ENCODE results near the gene MEN1.
A peak's percentile ranks its signal among the peaks of the same experiment; 100 is the strongest.

MEN1 gene

GRCh38 chr11:64810271-64810890, at the start of gene MEN1:
Gene MEN1, minus strand, starts transcription at chr11:64810551. Its CDS starts 442 bp downstream, at chr11:64810109.
- intact Hi-C loops (cut with DNase I) = no loop called here
- DNase-seq = peak; percentile 94 to 99 (median 98)

GRCh38 chr11:64859542-64860414, 49.4 kb upstream of the MEN1 start:
- intact Hi-C loops (cut with DNase I) = no loop called here
- DNase-seq = no peak

DNA sequence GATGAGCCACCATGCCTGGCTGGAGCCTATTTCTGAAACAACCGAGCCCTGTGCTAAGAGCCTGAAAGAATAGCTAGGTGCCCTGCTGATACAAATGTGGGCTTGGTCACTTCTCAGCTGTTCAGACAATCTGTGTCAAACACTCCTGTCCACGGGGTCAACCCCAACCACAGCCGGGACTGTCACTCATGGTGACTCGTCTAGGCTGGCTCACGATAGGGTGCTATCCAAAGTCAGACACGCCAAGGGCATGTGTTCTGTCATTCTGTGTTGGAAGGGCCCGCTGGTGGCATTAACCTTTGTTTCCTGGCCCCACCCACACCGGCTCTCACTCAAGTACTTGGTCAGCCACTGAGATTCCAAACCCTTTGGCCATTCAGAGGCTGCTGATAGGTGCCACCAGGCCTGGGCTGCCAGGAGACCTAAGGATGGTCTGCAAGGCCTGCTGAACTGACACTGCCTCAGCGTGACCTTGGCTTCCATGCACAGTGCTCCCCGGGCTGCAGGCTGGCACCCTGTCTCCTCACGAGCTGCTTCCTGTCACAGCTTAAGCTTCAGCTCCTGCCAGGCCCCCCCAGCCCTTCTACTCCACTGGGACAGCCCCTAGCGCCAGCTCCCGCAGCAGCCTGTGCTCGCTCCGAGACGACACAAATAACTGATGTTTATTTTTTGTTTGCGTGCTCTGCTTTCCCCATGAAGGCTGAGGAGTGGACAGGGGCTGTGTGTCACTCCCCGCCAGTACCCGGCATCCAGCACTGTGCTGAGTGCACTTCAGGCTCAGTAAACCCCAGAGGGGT, 48.3 kb upstream of the MEN1 start:
- intact Hi-C loops (cut with DNase I) = no loop called here
- no peak for DNase-seq

DNA sequence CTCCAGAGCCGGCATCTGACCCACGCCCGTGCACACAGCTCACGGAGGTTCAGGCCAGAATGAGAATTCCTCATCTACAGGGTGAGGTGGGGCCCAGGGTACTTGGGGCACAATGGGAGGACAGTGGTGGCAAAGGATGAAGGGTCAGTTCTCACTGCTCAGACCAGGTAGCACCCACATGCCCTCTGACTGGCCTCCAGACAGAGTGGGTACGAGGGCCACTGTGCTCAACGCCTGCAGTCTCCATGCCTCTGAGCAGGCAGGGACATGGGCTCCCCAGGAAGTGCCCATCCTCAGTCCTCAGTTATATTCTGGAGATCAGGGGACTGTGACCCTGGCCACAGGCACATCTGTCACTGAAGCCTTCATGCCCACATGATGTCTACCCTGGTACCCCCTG, 47.1 kb upstream of the MEN1 start:
- no peak for DNase-seq
- intact Hi-C loops (cut with DNase I) = no loop called here

- intact Hi-C loops (cut with DNase I) = no loop called here
- peak in 4 of 10 donors; percentile 19 to 90 (median 34) for DNase-seq
These were observed 46.3 kb upstream of the MEN1 start for GRCh38 chr11:64856382-64857227.

DNA sequence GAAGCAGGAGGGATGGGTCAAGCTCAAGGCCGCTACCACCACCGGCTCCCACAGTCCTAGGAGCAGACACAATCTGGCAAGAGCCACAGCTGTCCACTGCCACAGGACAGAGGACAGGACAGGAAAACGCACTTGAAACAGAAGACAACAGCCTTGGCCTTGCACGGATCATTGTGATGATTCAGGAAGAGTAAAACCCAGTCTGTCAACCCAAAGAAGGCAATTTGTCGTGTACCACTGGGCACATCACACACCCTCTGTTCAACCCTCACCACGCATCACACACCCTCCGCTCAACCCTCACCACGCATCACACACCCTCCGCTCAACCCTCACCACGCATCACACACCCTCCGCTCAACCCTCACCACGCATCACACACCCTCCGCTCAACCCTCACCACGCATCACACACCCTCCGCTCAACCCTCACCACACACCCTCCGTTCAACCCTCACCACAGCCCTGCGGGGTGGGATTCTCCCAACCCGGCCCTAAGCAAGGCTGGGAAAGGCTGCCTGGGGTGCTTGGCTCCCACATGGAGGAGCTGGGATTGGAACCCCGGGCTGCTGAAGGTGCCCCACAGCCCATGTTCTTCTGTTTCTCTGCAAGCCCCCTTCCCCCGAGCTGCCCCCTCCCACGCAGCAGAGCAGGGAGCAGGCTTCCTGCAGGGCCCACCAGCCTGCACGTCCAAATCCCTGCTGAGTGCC, 45.4 kb upstream of the MEN1 start:
- peak in 1 of 10 donors; percentile 69 for DNase-seq
- intact Hi-C loops (cut with DNase I) = no loop called here

DNA sequence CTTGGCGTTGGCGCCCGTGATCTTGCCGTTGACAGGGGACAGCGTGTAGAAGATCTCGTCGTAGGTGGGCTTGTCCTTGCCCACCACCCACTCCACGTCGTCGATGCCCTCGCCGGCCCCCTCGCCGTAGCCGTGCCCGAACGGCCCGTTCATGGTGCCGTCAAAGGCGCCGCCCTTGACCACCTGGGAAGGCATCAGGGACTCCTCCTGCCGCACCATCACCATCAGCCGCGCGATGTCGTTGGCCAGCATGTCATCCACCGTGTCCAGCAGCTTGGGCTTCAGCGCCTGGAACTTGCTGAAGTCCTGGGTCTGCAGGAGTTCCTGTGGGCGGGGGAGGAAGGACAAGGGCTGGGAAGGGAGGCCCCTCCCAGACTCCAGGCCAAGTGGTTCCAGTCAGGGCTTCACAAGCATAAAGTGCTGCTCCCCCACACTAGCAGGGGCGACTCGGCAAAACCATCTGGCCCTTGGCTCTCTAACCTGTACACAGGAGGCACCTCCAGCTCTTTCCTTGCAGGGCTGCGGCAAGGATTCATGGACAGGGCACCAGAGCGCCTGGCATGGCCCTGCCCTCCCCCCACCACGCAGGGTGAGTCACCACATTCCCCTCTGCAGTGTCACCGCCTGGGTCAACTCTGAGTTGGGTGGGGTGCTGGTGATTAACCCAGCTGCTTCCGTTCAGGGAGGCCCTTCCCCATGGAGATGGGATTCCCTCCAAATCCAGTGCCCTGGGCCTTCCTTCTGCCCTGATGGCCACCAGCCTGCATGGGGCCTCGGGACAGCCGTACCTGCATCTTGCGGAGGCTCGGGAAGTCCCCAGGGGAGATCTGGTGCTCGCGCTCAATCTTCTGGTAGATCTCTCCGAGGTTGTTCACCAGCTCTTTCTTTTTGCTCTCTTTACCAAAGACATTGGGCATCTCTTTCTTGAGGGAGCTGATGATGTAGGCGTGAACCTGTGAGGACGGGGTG, 44.5 kb upstream of the MEN1 start:
- intact Hi-C loops (cut with DNase I) = no loop called here

GRCh38 chr11:64854157-64854533, 43.8 kb upstream of the MEN1 start:
- peak in 1 of 10 donors; percentile 81 for DNase-seq
- intact Hi-C loops (cut with DNase I) = no loop called here

More for the DNA sequence above, 44.5 kb upstream of the MEN1 start:
- peak in 1 of 10 donors; percentile 83 for DNase-seq

DNA sequence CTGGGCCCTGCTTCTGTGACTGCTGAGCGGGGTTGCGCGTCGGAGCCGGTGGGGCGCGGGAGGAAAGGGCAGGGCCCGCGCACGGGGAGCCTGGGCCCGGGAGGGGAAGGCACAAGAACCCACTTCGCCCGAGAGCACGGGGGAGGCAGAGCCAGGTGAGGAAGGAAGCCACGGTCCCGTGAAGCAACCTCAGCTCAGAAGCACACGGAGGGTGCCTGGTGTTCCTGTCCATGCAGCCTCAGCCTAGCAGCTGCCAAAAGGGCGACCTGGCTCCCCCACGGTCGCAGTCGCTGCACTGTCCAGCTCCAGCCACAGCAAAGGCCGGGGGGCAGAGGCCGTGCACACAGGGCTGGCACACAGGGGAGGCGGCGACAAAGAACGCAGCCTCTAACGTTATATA, 43.4 kb upstream of the MEN1 start:
- intact Hi-C loops (cut with DNase I) = no loop called here
- DNase-seq = no peak

- DNase-seq = no peak
- intact Hi-C loops (cut with DNase I) = no loop called here
These were observed 42.6 kb upstream of the MEN1 start for GRCh38 chr11:64852804-64853509.

- no peak for DNase-seq
- intact Hi-C loops (cut with DNase I) = no loop called here
These were observed 41.5 kb upstream of the MEN1 start for GRCh38 chr11:64851831-64852351.

- DNase-seq = no peak
- intact Hi-C loops (cut with DNase I) = no loop called here
These were observed 40.7 kb upstream of the MEN1 start for GRCh38 chr11:64850979-64851567.

DNA sequence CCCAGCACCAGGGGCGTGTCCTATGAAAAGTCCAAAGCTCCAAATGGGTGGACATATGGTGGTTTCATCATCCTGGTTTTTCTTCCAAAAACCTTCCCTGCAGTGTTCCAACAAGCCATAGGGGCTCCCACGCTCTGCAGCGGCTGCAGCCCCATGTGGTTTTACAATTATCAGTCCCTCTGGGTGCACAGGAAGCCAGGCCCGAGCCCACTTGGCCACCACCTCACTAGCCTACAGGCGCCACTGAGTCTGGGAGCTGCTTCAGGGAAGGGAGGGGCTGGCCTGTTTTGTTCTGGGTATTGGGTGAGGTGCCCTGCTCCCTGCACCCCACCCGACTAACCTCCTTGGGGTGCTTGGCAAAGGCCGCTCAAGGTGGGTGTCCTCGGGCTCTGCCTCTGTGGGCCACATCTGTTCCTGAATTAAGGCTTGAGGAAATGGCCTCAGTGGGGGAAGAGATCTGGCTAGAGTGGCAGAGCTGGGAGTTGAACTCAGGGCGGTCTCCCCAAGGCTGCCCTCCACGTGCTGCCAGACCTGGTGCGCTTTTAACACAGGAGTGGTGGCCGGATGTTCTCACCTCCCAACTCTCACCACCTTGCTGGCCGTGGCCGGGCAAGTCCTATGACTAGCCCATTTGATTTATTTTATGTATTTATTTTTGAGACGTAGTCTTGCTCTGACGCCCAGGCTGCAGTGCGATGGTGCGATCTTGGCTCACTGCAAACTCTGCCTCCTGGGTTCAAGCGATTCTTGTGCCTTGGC, 39.4 kb upstream of the MEN1 start:
- no peak for DNase-seq
- intact Hi-C loops (cut with DNase I) = loop anchor here (5.0 kb wide), 1 partner anchor 163 kb away; the partner anchor contains the start of gene ARL2

DNA sequence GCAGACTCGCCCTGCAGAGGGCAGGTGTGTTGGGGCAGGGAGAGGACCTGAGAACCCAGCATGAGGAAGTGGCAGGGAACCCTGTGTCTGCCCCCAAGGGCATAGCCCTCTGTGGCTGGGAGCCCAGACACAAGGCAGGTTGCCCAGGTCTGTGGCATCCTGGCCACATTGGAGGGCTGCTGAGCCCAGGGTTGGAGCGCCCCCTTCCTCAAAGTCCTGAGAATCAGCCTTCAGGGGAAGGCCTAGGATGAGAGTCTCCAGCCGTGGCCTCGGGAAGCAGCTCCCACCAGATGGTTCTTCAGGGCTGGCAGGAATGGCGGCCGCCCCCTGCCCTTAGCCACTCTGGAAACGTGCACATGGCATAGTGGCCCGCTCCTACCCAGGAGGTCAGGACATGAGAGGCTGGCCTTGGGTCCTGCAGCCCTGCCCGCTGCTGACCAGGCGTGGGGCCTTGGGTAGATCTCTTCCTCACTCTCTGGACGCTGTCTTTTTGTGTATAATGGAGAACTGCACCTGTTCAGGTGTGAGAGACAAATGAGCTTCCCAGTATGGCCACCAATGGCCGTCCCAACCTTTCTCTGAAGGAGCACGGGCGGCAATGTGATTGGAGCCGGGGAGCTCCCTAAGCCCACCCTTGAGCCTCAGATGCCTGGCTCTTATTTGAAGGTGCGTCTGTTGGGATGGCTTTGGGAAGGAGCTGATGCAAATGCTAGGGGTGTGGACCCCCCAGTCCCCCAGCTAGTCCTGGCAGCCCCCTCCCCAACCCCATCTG, 38.7 kb upstream of the MEN1 start:
- intact Hi-C loops (cut with DNase I) = loop anchor here (5.0 kb wide), 1 partner anchor 163 kb away; the partner anchor contains the start of gene ARL2
- no peak for DNase-seq

DNA sequence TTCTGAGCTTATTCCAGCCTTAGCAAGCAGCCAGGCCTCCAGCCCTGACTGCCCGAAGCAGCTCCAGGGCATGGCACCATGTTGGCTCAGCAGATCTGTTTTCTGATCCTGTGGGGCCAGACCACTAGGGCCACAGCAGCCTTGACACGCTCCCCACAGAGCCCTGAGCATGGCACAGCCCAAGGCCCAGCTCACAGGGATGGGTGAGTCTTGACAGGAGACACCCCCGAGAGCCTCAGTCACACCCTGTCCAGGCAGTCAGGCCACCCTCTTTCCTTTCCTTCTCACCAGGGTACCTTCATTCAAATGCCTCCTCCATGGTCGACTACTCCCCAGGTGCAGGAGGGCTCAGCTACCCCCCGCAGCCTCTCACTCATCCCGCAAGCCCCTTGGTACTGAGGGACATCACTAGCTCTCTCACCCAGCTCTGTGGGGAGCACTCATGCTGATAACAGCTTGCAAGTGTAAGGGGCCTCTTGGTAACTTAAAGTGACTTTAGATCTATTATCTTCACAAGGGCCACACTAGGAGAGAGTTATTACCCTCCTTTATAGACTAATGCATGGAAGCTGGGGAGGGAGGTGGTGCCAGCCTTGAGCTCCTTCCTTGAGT, 38.0 kb upstream of the MEN1 start:
- no peak for DNase-seq
- intact Hi-C loops (cut with DNase I) = loop anchor here (5.0 kb wide), 1 partner anchor 164 kb away; the partner anchor contains the start of gene ARL2
